ENCODE results near the gene POLR3K. TPM values are rescaled to one million over a fixed set of nuclear protein-coding genes. Genes with fewer than 3 reads are reported as not detected.

The POLR3K gene
- total RNA-seq, 2 donors from 2014 or later, result 1.4 TPM; not detected in 1

DNA sequence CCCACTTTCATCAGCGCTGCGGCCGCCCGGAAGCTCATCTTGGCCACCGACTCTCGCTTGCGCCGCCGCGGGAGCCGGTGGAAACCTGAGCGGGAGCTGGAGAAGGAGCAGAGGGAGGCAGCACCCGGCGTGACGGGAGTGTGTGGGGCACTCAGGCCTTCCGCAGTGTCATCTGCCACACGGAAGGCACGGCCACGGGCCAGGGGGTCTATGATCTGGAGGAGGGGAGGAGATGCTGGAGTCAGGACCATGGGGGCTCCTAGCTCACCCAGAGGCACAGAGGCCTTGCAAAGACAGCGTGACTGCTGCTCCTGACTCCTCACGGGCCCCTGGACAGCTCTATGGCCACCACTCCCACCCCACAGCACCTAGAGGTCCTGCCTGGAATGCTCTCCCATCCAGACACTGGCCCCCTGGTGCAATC lies 9.6 kb upstream of the POLR3K start:
- peaks cover 67% of the 10 kb centered on the region for H3K36me3 ChIP-seq
- TF ChIP-seq, protein P1, sequence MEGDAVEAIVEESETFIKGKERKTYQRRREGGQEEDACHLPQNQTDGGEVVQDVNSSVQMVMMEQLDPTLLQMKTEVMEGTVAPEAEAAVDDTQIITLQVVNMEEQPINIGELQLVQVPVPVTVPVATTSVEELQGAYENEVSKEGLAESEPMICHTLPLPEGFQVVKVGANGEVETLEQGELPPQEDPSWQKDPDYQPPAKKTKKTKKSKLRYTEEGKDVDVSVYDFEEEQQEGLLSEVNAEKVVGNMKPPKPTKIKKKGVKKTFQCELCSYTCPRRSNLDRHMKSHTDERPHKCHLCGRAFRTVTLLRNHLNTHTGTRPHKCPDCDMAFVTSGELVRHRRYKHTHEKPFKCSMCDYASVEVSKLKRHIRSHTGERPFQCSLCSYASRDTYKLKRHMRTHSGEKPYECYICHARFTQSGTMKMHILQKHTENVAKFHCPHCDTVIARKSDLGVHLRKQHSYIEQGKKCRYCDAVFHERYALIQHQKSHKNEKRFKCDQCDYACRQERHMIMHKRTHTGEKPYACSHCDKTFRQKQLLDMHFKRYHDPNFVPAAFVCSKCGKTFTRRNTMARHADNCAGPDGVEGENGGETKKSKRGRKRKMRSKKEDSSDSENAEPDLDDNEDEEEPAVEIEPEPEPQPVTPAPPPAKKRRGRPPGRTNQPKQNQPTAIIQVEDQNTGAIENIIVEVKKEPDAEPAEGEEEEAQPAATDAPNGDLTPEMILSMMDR (IDR thresholded peaks at IDR 0.05), result no peak
- no peak overlapping the region for H3K27ac ChIP-seq
- no peaks in the 10 kb centered on the region for H3K27me3 ChIP-seq (replicated peaks; ENCODE audit: insufficient read depth)
- no peak for ATAC-seq (ENCODE audit: insufficient number of reproducible peaks, low FRiP score, low read depth)
- no peak overlapping the region for H3K4me3 ChIP-seq
- H3K9me3 ChIP-seq, result no peaks in the 10 kb centered on the region
- DNase-seq (ENCODE audit: low spot score), result no peak
- peaks cover 15 to 30% of the 10 kb centered on the region in 2 donors for H3K4me1 ChIP-seq (ENCODE audit: control insufficient read depth in 1 of 2, low read depth in 2 of 2)

GRCh38 chr16:62283-62967 lies 9.0 kb upstream of the POLR3K start:
- no peak for ATAC-seq (ENCODE audit: insufficient number of reproducible peaks, low FRiP score, low read depth)
- no peaks in the 10 kb centered on the region for H3K27me3 ChIP-seq (replicated peaks; ENCODE audit: insufficient read depth)

GRCh38 chr16:61879-62281 lies 8.5 kb upstream of the POLR3K start:
- no peak overlapping the region for H3K4me3 ChIP-seq
- H3K36me3 ChIP-seq, result peaks cover 78% of the 10 kb centered on the region
- peaks cover 11 to 19% of the 10 kb centered on the region in 2 donors for H3K4me1 ChIP-seq (ENCODE audit: control insufficient read depth in 1 of 2, low read depth in 2 of 2)
- no peaks in the 10 kb centered on the region for H3K9me3 ChIP-seq
- H3K27ac ChIP-seq, result no peak overlapping the region
- H3K27me3 ChIP-seq (replicated peaks; ENCODE audit: insufficient read depth), result no peaks in the 10 kb centered on the region
- TF ChIP-seq, protein P1 (IDR thresholded peaks at IDR 0.05), result no peak
- DNase-seq (ENCODE audit: low spot score), result no peak
- no peak for ATAC-seq (ENCODE audit: insufficient number of reproducible peaks, low FRiP score, low read depth)

More at GRCh38 chr16:62283-62967, 9.0 kb upstream of the POLR3K start:
- Histone ChIP-seq H3K9me3 (no peaks in the 10 kb centered on the region), H3K27ac (no peak overlapping the region), H3K36me3 (peaks cover 73% of the 10 kb centered on the region), H3K4me1 (ENCODE audit: control insufficient read depth in 1 of 2, low read depth in 2 of 2) (peaks cover 15 to 25% of the 10 kb centered on the region in 2 donors), H3K4me3 (no peak overlapping the region)
- DNase-seq (ENCODE audit: low spot score), result no peak
- TF ChIP-seq, protein P1 (IDR thresholded peaks at IDR 0.05), result no peak

- H3K36me3 ChIP-seq, result peaks cover 82% of the 10 kb centered on the region
- ATAC-seq (ENCODE audit: insufficient number of reproducible peaks, low FRiP score, low read depth) (no peak), DNase-seq (ENCODE audit: low spot score) (no peak)
- H3K9me3 ChIP-seq, result no peaks in the 10 kb centered on the region
- no peak overlapping the region for H3K4me3 ChIP-seq
- H3K27ac ChIP-seq, result no peak overlapping the region
- TF ChIP-seq, protein P1 (IDR thresholded peaks at IDR 0.05), result no peak
- peaks cover 5 to 12% of the 10 kb centered on the region in 2 donors for H3K4me1 ChIP-seq (ENCODE audit: control insufficient read depth in 1 of 2, low read depth in 2 of 2)
- no peaks in the 10 kb centered on the region for H3K27me3 ChIP-seq (replicated peaks; ENCODE audit: insufficient read depth)
Observed at GRCh38 chr16:60929-61878, 7.8 kb upstream of the POLR3K start.

GRCh38 chr16:60166-60565 lies 6.8 kb upstream of the POLR3K start:
- peaks cover 82% of the 10 kb centered on the region for H3K36me3 ChIP-seq
- ATAC-seq (ENCODE audit: insufficient number of reproducible peaks, low FRiP score, low read depth) (no peak), DNase-seq (ENCODE audit: low spot score) (no peak)

More at GRCh38 chr16:60166-60565, 6.8 kb upstream of the POLR3K start:
- Histone ChIP-seq H3K4me3 (no peak overlapping the region), H3K27me3 (replicated peaks; ENCODE audit: insufficient read depth) (no peaks in the 10 kb centered on the region), H3K27ac (no peak overlapping the region), H3K4me1 (ENCODE audit: control insufficient read depth in 1 of 2, low read depth in 2 of 2) (peaks cover 0 to 2% of the 10 kb centered on the region in 2 donors), H3K9me3 (no peaks in the 10 kb centered on the region)
- TF ChIP-seq, protein P1 (IDR thresholded peaks at IDR 0.05), result no peak

All from thoracic aorta (tissue), 2 donors.